GM18498 (cell line): Measurements from ENCODE around the gene ALK.

Experiments
- ATAC-seq: cut with Tn5 transposase; IDR thresholded peaks from one replicate; pipeline ENCODE4 v1.9.1; 2021; ENCODE audit warnings: mild to moderate bottlenecking, moderate library complexity; ENCODE audit not compliant: unreplicated experiment

The ALK gene

GRCh38 chr2:29663268-29663667 is 258.1 kb downstream of the ALK start:
- no peak for ATAC-seq

- no peak for ATAC-seq
These were observed 258.5 kb downstream of the ALK start for GRCh38 chr2:29662861-29663260.

GRCh38 chr2:29660201-29660600 is 261.2 kb downstream of the ALK start:
- no peak for ATAC-seq

- ATAC-seq: no peak
These were observed 262.2 kb downstream of the ALK start for GRCh38 chr2:29659178-29659577.

GRCh38 chr2:29657674-29658073 is 263.7 kb downstream of the ALK start:
- ATAC-seq: no peak

GRCh38 chr2:29655391-29656086 is 265.8 kb downstream of the ALK start:
- no peak for ATAC-seq

- no peak for ATAC-seq
These were observed 270.7 kb downstream of the ALK start for GRCh38 chr2:29650631-29651097.

- no peak for ATAC-seq
These were observed 276.4 kb downstream of the ALK start for GRCh38 chr2:29644949-29645348.

- ATAC-seq: no peak
These were observed 278.2 kb downstream of the ALK start for GRCh38 chr2:29643196-29643595.

- ATAC-seq: no peak
These were observed 281.0 kb downstream of the ALK start for GRCh38 chr2:29640360-29640759.

GRCh38 chr2:29638641-29639040 is 282.7 kb downstream of the ALK start:
- no peak for ATAC-seq

GRCh38 chr2:29634916-29635315 is 286.5 kb downstream of the ALK start:
- no peak for ATAC-seq

- no peak for ATAC-seq
These were observed 289.4 kb downstream of the ALK start for GRCh38 chr2:29632018-29632417.

GRCh38 chr2:29629495-29629894 is 291.9 kb downstream of the ALK start:
- ATAC-seq: no peak

- no peak for ATAC-seq
These were observed 292.5 kb downstream of the ALK start for GRCh38 chr2:29628862-29629261.

GRCh38 chr2:29628108-29628745 is 293.2 kb downstream of the ALK start:
- no peak for ATAC-seq

- ATAC-seq: no peak
These were observed 294.1 kb downstream of the ALK start for GRCh38 chr2:29627279-29627711.

- ATAC-seq: no peak
These were observed 300.5 kb downstream of the ALK start for GRCh38 chr2:29620890-29621289.

- no peak for ATAC-seq
These were observed 301.7 kb downstream of the ALK start for GRCh38 chr2:29619689-29620088.

GRCh38 chr2:29618024-29618423 is 303.4 kb downstream of the ALK start:
- ATAC-seq: no peak

- ATAC-seq: no peak
These were observed 304.0 kb downstream of the ALK start for GRCh38 chr2:29617351-29617750.

- no peak for ATAC-seq
These were observed 304.8 kb downstream of the ALK start for GRCh38 chr2:29616569-29616968.

GRCh38 chr2:29615841-29616240 is 305.5 kb downstream of the ALK start:
- no peak for ATAC-seq
